Type B pancreatic cell (in vitro differentiated cells): ENCODE data around the gene CFAP77. TPM values are rescaled to one million over a fixed set of nuclear protein-coding genes. Genes with fewer than 3 reads are reported as not detected.

Experiments
- DNase-seq: peaks from one replicate; pipeline ENCODE4 v3.0.0; 2021; ENCODE audit warnings: mixed read lengths; ENCODE audit not compliant: unreplicated experiment; ENCODE audit errors: extremely low spot score
- H3K27ac Mint-ChIP-seq: 2 replicates; pipeline ENCODE4 v1.8.0; 2021; ENCODE audit warnings: mild to moderate bottlenecking, mixed read lengths
- H3K27me3 Mint-ChIP-seq: 2 replicates; pipeline ENCODE4 v1.8.0; 2021; ENCODE audit warnings: mixed read lengths
- H3K36me3 Mint-ChIP-seq: 2 replicates; pipeline ENCODE4 v1.8.0; 2021; ENCODE audit warnings: mixed read lengths
- H3K4me1 Mint-ChIP-seq: one replicate; pipeline ENCODE4 v1.8.0; 2021; ENCODE audit warnings: mixed read lengths; ENCODE audit not compliant: unreplicated experiment
- H3K4me3 Mint-ChIP-seq: 2 replicates; pipeline ENCODE4 v1.8.0; 2021; ENCODE audit warnings: mild to moderate bottlenecking, mixed read lengths
- H3K9me3 Mint-ChIP-seq: 2 replicates; pipeline ENCODE4 v1.8.0; 2021; ENCODE audit warnings: mixed read lengths
- CTCF ChIP-seq: fragments of 200-600 bp; sonication (generic); conservative IDR thresholded peaks from 2 replicates; pipeline ENCODE4 v1.5.0; 2021; ENCODE audit warnings: antibody characterized with exemption, mild to moderate bottlenecking
- total RNA-seq: library from RNA; stranded (reverse); gene quantifications from 2 replicates; pipeline ENCODE4 v1.2.1, GENCODE V29; 2021; ENCODE audit warnings: low replicate concordance

The CFAP77 gene
- total RNA-seq, 1 donor from 2014 or later = 1.5 TPM

DNA sequence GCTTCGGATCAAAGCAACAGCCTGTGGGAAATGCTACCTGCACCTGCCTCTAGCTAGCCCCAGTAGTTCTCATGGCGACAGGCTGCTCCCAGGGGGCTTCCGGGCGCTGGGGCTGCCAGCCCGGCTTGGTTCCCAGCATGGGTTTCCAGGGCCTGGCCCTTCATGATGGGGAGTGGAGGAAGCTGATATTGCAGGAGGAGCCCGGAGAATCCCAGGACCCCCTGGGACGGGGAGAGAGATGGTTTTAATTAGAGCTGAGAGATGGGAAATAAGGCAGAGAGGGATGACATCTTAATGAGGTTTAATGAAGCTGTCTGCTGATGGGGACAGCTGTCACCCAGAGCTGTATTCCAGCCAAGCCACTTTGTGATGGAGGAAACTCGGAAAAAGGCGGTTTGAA is 78.6 kb downstream of the CFAP77 start:
- no peak for TF ChIP-seq CTCF
- H3K4me3 Mint-ChIP-seq = no peak overlapping the region
- peaks cover 71% of the 10 kb centered on the region for H3K27me3 Mint-ChIP-seq
- DNase-seq = no peak
- peaks cover 4% of the 10 kb centered on the region for H3K4me1 Mint-ChIP-seq
- no peak overlapping the region for H3K27ac Mint-ChIP-seq
- H3K9me3 Mint-ChIP-seq = peaks cover 3% of the 10 kb centered on the region
- no peaks in the 10 kb centered on the region for H3K36me3 Mint-ChIP-seq

DNA sequence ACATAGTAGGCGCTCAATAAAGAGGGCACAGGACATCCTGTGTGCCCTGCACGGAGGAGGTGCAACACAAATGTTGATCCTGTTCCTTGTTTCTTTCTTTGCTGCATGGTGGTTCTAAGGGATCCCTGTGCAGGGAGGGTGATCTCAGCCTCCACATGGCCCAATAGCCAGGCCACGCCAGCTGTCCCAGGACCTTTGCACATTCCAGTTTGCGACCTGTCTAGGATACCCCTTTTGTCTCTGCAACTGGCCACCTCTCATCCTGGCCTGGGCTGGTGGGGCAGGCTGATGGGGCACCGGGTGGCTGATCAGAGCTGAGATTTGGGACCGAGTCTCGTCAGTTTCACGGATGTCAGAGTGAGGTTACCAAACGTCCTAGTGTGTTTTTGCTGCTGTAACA is 79.5 kb downstream of the CFAP77 start:
- peaks cover 4% of the 10 kb centered on the region for H3K4me1 Mint-ChIP-seq
- H3K9me3 Mint-ChIP-seq = peaks cover 9% of the 10 kb centered on the region
- no peak for DNase-seq
- TF ChIP-seq CTCF = no peak
- no peaks in the 10 kb centered on the region for H3K36me3 Mint-ChIP-seq
- H3K27me3 Mint-ChIP-seq = peaks cover 69% of the 10 kb centered on the region
- H3K27ac Mint-ChIP-seq = no peak overlapping the region
- no peak overlapping the region for H3K4me3 Mint-ChIP-seq

GRCh38 chr9:132494857-132495256 is 84.8 kb downstream of the CFAP77 start:
- H3K4me1 Mint-ChIP-seq = peaks cover 8% of the 10 kb centered on the region
- no peaks in the 10 kb centered on the region for H3K36me3 Mint-ChIP-seq
- H3K4me3 Mint-ChIP-seq = no peak overlapping the region
- no peak for TF ChIP-seq CTCF
- peaks cover 13% of the 10 kb centered on the region for H3K9me3 Mint-ChIP-seq
- peaks cover 63% of the 10 kb centered on the region for H3K27me3 Mint-ChIP-seq
- DNase-seq = no peak
- H3K27ac Mint-ChIP-seq = no peak overlapping the region

GRCh38 chr9:132497731-132498130 is 87.7 kb downstream of the CFAP77 start:
- Mint-ChIP-seq H3K4me1 (peaks cover 8% of the 10 kb centered on the region), H3K27ac (no peak overlapping the region), H3K4me3 (no peak overlapping the region), H3K27me3 (peaks cover 63% of the 10 kb centered on the region), H3K9me3 (peaks cover 13% of the 10 kb centered on the region), H3K36me3 (no peaks in the 10 kb centered on the region)
- no peak for TF ChIP-seq CTCF
- no peak for DNase-seq

DNA sequence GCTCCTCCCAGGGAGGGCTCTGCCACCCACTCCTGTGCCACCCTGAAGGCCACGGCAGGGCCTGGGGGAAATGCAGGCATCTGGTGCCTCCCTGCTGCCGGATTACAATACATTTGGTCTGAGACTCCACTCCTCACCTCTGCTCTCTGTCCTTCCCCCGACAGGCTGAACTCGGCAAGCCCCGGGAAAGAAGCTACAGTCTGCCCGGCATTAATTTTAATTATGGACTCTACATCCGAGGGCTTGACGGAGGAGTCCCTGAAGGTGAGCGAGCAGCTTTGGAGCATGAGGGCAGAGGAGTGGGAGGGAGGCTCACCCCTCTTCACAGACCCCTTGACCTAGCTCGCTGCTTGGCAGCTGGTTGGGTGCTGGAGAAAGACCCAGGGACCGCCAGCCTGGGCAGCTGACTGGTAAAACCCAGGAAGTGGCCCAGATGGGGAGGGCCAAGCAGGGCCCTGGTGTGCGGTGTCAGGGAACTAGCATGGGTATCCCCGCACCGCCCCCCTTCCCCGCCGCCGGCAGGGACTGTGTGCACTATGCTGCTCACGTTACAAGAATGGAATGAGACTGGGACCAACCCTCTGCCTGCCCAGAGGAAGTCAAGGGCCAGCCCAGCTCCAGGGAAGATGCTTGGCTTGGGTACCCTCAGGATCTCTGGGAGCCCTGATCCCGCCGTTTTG is 88.7 kb downstream of the CFAP77 start:
- Mint-ChIP-seq H3K4me3 (no peak overlapping the region), H3K27ac (no peak overlapping the region), H3K36me3 (no peaks in the 10 kb centered on the region), H3K4me1 (peaks cover 8% of the 10 kb centered on the region), H3K27me3 (peaks cover 65% of the 10 kb centered on the region), H3K9me3 (peaks cover 9% of the 10 kb centered on the region)
- DNase-seq = no peak
- TF ChIP-seq CTCF = no peak
